NCI-H2029 treated with DMSO at 0.1 percent for 48 hours (cell line): ENCODE measurements around the gene ECT2L.

Experiments
- DNase-seq: peaks from one replicate; lab custom pipeline; 2025; lab: John Stamatoyannopoulos, UW

Gene ECT2L

DNA sequence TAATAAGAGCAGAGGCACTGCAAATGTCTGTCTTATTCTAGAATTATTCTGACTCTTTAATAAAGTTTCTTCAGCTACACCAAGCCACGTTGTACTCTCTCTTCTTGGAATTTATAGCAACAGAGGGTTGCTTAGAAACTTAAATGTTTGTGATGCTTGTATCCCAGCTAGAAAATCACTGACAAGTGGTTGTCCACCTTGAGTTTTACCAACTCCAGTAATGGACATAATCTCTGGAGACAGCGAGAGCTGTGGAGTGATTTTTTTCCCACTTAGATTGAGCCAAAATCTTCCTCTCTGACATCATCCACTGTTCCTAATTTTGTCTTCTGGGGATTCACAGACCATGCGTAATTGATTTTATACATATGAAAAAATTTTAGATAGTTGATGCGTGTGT, 8.0 kb downstream of the ECT2L start:
- DNase-seq, result no peak

DNA sequence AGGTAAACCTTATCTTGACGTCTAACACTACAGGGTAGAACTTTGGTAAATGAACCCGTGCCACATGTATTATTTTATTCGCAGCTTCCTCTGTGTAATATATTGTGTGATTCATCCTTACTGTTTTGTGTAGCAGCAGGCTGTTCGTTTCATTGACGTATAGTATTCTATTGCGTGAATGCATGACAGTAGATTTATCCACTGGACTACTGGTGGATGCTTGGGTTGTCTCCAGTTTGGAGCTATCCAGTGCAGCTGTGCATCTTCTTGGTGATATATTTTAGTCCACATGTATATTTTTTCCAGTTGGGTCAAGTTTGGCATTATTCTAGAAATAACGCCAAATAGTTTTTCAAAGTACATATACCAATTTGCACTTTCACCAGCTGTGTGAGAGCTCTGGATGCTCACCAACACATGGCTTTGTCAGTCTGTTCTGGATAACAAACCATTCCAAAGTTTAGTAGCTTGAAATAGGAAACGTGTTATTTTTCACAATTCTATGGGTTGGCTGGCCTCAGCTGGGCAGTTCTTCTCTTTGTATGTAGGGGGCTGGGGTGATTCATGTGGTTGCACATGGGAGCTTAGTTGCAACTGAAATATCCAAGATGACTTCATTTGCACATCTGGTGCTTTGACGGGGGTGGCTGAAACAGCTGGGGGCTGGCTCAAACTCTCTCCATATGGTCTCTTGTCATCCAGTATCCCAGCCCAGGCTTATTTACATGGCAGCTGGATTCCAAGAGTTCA, 9.3 kb downstream of the ECT2L start:
- no peak for DNase-seq

DNA sequence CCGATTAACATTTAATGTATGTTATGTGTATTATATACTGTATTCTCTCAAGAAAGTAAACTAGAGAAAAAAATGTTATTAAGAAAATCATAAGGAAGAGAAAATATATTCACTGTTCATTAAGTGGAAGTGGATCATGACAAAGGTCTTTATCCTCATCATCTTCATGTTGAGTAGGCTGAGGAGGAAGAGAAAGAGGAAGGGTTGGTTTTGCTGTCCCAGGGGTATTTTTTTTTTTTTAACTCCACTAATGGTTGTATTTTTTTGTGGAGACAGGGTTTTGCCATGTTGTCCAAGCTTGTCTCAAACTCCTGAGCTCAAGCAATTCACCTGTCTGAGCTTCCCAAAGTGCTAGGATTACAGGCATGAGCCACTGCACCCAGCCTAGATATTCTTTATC, 11.0 kb downstream of the ECT2L start:
- DNase-seq, result no peak

DNA sequence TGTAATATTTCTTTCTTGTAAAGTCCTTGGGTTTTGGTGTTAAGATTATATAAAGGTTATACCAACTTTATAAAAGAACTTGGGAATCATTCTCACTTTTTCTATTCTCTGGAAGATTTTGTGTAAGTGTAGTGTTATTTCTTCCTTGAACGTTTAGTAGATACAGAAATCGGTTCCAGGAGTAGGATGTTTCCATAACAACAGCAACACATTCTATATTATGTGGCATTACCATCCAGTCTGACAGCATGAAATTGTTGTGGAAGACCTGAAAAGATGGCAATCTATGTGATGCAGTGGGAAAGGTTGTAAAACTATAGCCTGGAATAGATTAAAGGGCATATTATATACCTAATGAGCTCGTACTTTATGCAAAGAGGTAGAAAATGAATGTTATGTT, 13.8 kb downstream of the ECT2L start:
- DNase-seq, result no peak

DNA sequence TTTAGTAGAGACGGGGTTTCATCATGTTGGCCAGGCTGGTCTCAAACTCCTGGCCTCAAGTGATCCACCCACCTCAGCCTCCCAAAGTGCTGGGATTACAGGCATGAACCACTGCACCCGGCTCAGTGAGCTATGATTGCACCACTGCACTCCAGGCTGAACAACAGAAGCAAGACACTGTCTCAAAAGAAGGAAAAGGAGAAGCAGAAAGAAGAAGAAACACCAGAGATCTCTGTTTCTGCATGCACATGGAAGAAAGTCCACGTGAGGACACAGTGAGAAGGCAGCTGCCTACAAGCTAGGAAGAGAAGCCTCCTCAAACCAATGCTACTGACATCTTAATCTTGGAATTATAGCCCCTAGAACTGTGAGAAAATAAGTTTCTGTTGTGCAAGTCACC, 16.0 kb downstream of the ECT2L start:
- no peak for DNase-seq

DNA sequence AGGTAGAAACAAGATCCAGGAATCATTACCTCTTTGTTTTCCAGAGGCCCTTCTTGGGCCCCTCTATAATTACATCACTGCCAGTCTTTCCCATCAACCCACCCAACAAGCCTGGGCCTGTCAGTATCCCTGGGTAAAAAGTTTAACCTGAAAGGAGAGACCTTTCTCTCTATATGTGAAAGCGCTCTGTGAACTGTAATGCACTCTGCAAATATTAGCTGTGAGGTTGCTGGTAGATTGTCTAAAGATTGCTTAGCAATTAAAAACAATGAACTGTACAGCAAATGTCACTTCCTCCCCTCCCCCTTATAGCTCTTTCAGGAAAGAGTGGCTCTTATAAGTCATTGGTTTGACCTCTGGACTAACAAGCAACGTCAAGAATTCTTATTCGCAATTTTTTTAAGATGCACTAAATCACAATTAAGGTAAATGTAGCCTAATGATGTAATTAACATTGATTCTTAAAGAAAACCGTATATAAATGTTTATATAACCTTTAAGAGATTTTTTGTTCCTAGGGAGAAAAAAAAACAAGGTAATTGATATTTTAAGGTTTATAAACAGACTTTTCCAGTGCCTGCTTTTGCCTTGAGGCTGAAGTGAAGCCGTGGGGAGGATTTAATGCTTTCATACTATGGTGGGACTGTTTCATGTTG, 18.4 kb downstream of the ECT2L start:
- no peak for DNase-seq

DNA sequence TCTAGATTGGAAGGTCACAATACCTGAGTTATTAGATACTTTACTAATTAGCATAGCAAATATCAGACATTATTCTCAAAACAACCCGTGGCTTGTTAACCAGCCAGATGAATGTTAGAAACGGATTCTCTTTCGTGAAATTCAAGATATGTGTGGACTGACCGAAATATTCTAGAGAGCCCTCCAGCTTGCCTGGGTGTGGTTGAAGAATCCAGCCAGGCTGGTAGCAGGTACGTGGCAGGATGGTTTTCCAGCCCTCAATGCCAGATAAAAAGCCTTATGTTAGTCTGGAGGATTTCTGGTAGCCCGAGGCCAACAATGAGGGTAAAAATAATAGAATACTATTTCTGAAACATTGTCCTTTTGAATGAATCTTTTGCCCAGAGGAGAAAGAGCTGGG, 19.3 kb downstream of the ECT2L start:
- DNase-seq, result no peak

DNA sequence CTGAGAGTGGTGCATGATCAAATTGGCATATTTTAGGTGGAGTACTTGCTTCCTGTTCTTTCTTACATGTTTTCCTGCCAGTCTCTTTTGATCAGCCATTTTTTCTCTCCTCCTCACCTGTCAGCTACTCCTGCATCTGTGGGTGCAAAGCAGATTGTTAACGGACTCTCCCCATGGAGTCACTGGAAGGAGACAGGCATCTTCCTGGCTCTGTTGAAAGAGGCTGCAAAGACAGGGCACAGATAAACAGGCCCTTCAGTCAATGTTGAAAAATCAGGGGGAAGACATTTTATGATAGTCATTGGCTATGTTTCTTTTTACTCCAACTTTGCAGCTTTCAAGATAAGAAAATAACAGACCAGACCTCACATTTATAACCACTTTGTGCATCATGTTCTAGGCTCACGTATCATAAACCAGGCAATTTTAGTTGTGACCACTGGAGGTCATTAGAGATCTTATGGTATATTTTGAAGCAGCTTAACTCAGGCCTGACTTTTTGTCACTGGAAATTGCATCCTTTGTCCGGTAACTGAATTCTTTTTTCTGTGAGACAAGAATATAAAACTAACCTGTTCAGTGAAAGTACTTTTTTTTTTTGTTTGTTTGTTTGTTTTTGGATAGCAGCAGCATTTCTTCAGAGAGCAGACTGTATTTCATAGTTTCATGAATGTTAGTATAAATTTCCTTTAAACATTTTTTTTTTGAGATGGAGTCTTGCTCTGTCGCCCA, 20.1 kb downstream of the ECT2L start:
- DNase-seq, result peak; percentile 26

DNA sequence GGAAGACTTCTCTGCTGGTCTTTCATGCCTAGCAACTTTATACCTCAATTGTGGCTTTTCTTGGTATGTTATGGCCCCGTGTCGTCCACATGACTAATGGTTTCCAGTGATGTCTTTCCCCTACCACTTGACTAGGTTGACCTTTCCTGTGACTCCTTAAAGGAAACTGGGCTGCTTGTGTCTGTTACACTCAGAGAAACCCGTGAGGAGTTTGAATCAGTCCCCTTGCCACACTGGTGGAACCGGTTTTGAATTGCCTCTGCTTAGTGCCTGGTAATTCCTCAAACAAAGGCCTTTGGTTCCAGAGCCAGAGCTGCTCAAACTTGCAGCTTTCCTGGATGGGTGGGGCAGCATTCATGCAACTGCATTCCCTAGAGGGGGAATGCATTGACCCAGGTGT, 21.9 kb downstream of the ECT2L start:
- peak; percentile 31 for DNase-seq

DNA sequence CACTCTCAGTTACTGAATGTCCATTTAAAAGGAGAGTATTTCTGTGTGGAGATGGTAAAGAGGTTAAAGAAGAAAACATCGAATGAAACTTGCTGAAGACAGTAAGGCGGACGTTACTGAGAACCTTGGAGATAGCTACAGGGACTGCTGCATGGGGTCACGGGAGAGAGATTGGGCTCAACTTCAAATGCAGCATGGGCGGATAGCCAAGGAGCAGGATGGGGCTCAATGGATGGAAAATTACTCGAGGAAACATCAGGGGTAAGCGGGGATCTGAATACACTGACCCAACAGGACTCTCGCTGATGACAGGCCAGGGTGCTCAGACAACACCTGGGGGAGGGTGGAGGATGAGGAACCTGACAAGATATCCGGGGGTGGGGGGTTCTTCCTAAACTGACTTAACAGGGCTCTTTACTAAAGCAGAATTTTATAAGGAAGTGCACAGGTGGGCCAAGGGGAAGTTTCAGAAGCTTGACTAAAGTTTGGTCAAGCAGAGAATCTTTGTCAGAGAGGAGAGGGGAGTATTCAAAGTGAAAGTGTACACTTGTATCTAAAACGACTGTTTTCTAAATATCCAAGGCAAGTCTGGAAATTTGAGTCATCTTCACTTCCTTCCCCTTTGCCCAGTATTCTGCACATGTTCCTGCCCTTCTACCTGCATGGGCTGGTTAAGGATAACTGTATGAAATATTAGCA, 22.8 kb downstream of the ECT2L start:
- no peak for DNase-seq

DNA sequence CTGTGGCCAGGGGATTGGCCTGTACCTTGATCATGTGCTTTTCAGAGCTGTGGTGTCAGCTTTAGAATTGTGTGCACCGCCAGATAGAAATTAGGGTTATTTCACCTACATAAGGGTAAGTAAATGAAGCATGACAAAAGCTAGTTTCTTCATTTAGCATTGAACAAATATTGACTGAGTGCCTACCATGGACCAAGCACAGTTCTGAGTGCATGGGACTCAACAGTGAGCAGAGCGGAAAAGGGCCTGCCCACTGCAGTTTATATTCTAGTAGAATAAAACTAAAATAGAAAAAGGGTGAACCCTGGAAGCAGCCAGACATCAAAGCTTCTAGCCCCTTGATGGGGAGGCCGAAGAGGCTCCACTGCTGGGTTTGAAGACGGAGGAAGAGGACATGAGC, 25.6 kb downstream of the ECT2L start:
- no peak for DNase-seq

DNA sequence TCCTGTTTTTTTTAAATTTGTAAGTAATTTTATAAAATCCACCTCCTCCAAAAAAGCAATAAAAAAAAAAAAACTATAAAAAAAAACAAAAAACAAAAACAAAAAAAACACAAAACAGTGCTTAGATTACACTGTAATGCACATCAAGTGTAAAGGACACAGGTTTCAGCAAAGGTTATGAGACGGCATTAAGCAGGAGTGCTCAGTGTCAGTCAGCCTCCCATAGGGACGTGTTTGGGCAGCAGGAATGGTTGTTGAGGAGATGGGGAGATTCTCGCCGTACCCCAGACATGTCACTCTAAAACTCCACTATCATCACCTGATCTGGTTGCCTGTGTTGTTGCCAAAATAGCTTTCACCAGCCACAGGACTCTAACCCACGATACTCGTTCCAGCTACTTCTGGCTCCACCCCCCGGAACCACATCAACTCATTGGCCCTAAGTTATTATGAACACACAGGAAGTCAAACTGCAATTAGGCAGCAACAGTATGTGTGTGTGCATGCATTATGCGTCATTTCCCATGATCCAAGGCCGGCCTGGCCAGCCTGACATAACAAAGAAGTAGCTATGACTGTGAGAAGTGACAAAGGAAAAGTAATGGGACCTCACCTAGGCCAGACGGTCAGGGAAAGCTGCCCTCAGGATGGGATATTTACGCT, 28.7 kb downstream of the ECT2L start:
- DNase-seq, result no peak

DNA sequence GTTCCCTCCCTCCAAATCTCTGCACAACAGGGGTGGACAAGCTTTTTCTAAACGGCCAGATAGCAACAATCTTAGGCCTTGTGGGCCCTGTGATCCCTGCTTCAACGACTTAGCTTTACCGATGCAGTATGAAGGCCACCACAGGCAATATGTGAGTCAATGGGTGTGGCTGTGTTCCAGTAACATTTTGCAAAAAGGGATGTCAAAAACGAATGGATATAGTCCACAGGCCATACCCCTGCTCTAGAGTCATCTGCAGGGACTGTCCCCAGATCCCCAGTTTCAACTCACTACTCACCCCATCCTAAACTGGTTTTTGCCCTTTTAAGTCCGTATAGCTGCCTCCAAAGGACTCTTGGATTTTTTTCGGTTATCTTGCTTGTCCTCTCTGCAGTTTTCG, 34.4 kb downstream of the ECT2L start:
- DNase-seq, result no peak

DNA sequence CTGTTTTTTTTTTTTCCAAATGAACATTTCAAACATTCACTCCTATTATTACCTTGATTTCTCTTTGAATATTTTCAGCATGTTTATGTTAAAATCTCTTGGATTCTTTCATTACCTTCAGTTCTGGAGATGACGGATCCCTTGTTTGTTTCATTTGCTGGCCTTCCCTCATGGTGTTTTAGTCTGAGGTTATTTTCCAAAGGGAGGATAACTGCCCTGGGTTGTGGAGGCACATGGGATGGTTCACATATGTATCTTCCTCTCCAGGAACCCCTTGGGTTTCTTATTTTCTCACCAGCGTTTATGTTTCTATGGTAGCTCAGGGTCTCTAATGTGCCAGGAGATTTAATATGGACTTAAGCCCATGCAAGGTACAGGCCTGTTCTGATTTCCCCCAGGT, 36.3 kb downstream of the ECT2L start:
- DNase-seq, result no peak

DNA sequence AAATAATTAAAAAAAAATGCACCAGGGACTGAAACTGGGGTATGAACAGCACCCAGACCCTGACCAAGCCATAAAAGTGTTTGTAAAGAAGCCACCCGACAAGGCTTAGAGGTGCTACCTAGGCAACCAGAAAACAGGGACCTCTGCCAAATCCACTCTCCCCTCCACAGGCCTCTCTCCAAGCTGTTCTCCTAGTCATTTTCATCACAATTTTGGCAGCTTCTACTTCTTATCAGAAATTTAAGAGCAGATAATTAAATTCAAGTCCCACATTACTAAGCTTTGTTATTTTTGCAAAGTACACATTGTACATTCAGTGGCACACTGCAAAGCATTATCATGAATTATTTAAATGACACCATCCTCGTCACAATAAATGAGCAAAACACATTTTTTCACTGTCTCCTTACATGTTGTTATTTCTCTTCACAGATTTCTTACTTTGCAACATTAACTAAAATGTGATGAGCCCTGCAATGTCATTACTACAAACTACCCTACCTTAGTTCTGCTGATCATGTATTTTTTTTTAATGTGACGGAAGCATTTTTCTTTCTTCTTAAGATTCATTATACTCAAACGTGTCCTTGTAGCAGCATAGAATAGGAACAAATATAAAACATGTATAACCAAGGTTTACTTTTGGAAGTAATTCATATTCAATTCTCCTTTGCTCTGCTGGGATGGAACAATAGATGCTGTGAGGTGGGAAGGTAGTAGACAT, 38.1 kb downstream of the ECT2L start:
- peak; percentile 64 for DNase-seq

DNA sequence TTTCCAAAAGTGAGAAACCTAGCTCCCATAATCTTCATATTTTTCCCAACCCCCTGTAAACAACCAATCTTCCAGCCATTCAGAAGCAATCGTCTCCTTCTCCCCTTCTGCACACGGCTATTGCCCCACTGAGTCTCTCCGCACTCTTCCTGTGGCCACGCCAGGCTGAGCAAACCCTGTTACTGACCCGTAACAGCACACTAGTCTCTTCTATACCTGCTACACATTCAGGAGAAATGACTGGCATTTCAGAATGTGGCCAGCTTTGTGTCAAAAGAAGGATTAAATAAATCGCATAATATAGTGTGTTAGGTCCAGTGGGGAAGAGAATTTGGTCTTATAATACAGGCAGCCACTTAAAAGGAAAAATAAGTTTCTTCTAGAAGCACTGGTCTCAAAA, 41.4 kb downstream of the ECT2L start:
- DNase-seq, result no peak

DNA sequence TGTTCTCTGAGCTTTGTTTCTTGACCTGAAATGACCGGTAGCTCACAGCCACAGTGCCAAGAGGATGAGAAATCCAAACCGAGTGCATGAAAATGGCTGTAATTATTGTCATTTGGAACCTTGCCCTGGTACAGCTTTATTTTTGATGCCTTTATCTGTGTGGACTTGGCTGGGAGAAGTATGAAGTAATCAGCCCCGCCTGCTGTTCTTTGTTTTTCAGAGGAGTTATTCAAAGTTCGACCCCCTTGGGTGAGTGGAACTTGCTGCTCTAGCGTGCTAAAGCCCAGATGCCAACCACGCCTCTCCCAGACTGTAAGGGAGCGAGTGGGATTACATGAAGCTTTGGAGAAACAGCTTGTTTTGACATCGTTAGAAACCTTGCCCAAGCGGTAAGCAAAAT, 48.3 kb downstream of the ECT2L start:
- no peak for DNase-seq

DNA sequence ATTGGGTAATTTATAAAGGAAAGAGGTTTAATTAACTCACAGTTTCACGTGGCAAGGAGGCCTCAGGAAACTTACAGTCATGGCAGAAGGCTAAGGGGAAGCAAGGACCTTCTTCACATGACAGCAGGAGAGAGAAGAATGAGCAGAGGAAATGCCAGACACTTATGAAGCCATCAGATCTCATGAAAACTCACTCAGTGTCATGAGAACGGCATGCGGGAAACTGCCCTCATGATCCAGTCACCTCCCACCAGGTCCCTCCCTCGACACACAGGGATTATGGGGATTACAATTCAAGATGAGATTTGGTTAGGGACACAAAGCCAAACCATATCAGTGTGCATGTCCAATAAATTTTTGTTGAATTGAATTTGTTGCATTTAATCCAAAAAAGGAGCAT, 52.0 kb downstream of the ECT2L start:
- DNase-seq, result no peak

DNA sequence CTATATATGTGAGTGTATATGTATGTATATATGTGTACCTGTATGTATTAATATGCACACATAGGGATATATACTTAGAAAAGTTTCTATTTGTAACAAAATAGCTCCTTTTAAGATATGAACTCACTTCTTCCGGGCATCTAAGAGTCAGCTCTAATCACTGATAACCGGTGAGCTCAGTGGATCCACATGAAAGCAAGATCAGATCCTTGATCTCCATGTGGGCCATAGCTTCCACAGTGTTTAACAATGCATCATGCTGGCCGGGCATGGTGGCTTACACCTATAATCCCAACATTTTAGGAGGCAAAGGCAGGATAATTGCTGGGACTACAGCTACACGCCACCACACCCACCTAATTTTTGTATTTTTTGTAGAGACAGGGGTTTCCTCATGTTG, 52.6 kb downstream of the ECT2L start:
- DNase-seq, result no peak

DNA sequence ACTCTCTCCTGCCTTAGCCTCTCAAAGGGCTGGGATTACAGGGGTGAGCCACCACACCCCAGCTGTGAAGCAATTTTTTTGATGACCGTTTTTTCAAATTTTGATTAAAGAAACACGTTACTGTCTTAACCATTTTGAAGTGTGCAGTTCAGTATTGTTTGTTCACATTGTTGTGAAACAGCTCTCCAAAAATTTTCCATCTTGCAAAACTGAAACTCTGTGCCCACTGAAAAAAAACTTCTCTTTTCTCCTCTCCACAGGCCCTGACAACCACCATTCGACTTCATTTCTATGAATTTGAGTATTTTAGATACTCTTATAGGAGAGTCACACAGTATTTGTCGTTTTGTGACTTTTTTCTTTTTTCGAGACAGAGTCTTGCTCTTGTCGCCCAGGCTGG, 53.9 kb downstream of the ECT2L start:
- DNase-seq, result no peak

DNA sequence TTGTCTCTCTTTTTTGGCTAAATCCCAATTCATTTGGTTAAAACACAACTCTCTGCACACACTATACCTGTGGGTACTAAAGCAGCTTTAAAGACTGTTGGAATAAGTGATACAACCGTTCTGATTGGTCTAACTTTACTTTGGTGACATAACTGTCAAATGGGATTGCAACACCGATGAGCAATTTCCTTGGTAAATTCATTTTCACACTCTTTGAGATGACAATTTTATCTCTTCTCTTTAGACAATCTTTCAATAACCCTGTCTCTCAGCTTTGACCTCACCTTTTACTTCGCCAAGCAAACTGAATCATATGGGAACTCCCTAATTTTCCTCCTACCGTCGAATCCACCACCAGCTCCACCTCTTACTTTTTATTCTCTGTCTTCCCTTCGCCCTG, 60.8 kb downstream of the ECT2L start:
- DNase-seq, result no peak

DNA sequence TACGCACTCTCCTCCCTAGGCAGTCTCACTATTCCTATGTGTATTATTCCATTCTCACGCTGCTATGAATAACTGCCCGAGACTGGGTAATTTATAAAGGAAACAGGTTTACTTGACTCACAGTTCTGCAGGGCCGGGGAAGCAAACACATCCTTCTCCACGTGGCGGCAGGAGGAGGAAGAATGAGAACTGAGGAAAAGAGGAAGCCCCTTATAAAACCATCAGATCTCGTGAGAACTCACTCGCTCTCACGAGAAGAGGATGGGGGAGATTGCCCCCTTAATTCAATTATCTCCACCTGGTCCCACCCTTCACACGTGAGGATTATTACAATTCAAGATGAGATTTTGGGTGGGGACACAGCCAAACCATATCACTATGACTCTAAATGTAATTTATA, 61.9 kb downstream of the ECT2L start:
- DNase-seq, result no peak
